ENCODE results near the gene FNDC10. TPM values are rescaled to one million over a fixed set of nuclear protein-coding genes. Genes with fewer than 3 reads are reported as not detected.

Gene FNDC10
- total and polyA plus RNA-seq, 9 of the 15 experiments (the other 6 are each of a cell fraction or from before 2014, with no cell fraction given): 0.08 to 6.3 (median 1.6) TPM

GRCh38 chr1:1615256-1616044 is 15.5 kb upstream of the FNDC10 start, which contains the start of gene MIB2 (continued):
- TF ChIP-seq CHCHD3 (CRISPR knock-in tag; IDR thresholded peaks at IDR 0.05) (no peak), ZNF583 (CRISPR knock-in tag; IDR thresholded peaks at IDR 0.05) (no peak), NR4A1 (CRISPR knock-in tag; IDR thresholded peaks at IDR 0.05) (no peak), NR4A1 (tag; IDR thresholded peaks at IDR 0.05) (no peak), GMEB1 (CRISPR knock-in tag; IDR thresholded peaks at IDR 0.05) (peak; percentile 88), PREB (CRISPR knock-in tag; IDR thresholded peaks at IDR 0.05) (no peak), THRAP3 (IDR thresholded peaks at IDR 0.05; ENCODE audit: borderline replicate concordance) (no peak), C11orf30 (IDR thresholded peaks at IDR 0.05; ENCODE audit: low read depth) (peak; percentile 88), RFX1 (IDR thresholded peaks at IDR 0.05) (peak; percentile 99), ZNF175 (CRISPR knock-in tag; IDR thresholded peaks at IDR 0.05; ENCODE audit: low read depth) (no peak), EHMT2 (IDR thresholded peaks at IDR 0.05) (no peak), CBX2 (IDR thresholded peaks at IDR 0.05; ENCODE audit: insufficient read depth, low read length, poor library complexity, severe bottlenecking) (no peak), TAL1 (IDR thresholded peaks at IDR 0.05) (no peak), ZNF274 (IDR thresholded peaks at IDR 0.05; ENCODE audit: borderline replicate concordance, low read depth, low read length) (no peak), KDM2B (CRISPR knock-in tag; IDR thresholded peaks at IDR 0.05) (0 out of 2 replicates have a peak, but pooled peaks have one; percentile 13), TSC22D4 (tag; IDR thresholded peaks at IDR 0.05) (no peak), ZNF146 (CRISPR knock-in tag; IDR thresholded peaks at IDR 0.05; ENCODE audit: unreplicated experiment) (no peak), ZNF592 (IDR thresholded peaks at IDR 0.05) (no peak; the same call in 1 of the 2 replicates), ERF (CRISPR knock-in tag; IDR thresholded peaks at IDR 0.05) (peak; percentile 58; the same call in 1 of the 2 replicates), SRSF7 (optimal IDR thresholded peaks at IDR 0.05; ENCODE audit: low read depth, low read length) (no peak), MXD1 (CRISPR knock-in tag; IDR thresholded peaks at IDR 0.05; ENCODE audit: borderline replicate concordance, poor library complexity, severe bottlenecking) (no peak), ZBTB8A (IDR thresholded peaks at IDR 0.05; ENCODE audit: partially characterized antibody) (no peak)

Measured in K562 (cell line).